ENCODE data around the gene LYL1.

Gene LYL1

DNA sequence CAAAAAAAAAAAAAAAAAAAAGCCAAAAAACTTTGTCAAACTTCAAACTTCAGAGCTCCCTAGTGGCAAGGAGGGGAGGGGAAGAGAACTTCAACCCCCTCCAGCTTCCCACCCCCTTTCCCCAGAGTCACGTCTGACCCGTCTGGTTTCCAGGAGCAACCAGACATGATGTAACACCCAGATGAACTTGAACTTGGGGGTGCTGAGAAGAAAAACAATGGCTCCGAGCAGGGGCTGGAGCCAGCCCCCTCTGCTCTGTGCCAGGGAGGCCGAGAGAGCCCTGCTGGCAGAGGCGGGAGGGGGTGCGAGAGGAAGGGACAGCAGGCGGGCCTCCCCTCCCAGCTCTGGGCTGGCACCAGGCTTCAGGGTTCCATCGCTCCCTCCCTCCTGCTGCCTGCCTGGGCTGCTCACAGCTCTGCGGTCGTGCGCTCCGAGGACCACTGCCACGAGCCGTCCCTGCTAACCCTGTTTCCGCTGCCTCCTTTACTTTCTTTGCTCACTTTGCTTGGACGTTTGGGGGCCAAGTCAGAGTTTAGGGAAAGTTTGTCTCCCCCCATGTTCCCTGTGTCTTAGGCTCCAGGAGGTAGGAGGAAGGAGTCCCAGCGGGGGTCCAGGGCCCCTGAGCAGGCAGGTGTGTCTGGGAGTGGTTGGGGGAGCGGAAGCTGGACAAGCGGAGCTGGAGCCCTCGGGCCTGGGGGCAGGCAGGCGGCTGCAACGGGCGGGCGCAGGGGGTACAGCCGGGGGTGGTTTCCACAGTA is 11.1 kb downstream of the LYL1 start:
- no peak for DNase-seq

DNA sequence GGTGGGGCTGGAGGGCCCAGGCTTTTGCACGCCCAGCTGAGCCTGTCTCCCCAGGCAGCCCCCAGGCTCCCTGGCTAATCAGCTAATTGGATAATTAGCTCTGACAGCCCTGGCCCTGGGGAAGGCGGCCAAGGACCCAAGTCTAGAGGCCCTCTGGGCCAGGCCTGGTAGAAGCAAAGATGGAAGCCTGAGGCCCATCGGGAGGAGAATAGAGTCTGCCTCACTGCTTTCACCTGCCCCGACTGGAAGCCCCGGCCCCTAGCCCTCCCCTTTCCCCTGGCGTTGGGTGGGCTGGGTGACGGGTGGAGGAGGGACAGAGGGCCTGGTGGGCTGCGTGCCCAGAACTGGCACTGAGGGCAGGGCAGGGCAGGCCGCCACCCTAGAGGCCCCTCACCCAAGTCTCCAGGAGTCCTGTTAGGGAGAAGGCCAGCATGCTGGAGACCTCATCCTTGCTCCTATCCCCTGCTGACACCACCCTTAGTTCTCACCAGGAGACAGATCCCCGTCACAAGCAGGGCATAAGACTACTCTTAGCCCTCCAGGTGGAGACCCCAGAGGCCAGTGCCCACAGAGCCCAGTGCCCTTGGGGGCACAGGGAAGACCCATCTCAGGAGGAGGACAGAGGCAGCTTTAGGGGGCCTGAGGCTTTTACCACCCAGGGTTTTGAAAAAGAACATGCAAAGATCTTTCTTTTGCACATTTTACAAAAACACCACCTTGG is 12.0 kb downstream of the LYL1 start:
- DNase-seq = no peak

DNA sequence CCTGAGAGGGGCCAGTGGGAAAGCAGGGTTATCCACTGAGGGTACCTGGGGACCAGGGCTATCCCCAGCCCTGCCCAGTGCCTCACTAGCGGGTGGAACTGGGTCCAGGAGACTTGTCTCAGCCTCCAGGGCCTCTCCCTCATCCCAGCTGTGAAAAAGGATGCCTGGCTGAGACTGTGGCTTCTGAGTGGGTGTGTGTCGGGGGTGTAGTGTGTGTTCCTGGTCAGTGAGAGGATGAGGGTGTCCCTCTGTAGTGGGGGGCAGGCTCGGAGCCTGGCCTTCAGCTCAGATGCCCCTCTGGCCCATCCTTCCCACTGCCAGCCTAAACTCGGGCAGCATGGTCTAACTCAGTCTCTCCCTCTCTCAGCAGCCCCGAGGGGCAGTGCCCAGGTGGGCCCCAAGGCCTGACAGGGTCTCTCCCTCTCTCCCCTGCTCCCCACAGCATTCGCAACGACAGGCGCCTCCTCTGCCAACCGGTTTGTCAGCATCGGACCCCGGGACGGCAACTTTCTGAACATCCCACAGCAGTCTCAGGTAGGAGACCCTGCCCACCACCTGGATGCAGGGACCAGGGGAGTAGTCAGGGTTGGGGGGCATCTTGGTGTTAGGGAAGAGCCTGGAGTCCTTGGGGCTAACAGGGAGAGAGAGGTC is 12.7 kb downstream of the LYL1 start:
- no peak for DNase-seq

DNA sequence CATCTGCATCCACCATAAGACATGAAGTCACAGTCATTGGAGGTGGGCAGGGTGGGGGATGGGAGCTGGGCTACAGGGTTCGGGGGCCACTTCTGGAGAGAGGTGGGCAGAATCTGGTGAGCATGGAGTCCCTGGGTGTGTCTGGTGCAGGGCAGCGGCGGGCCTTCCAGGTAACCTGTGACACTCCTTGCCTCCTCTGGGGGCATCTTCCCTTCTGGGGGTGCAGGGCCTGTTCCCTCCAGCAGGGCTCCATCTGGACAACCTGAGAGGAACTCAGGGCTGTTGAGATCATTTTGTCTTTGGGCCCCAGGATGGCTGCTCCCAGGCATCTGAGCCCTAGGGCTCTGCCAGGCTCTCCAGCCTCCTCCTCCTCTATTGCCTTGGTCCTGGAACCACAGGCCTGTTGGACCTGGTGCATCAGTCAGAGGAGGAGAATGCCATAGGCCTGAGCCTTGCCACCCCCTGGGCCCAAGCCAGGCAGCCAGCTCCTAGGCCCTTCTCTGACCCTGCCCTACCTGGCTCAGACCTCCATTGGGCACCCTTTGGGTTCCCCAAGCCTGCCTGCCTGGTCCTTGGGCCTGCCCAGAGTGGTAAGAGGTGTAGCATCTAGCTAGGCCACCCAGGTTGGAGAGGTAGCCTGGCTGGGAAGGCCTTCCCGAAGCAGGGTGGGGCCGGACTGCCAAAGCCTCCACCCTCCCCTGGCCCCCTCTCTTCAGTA is 13.4 kb downstream of the LYL1 start:
- DNase-seq = no peak

DNA sequence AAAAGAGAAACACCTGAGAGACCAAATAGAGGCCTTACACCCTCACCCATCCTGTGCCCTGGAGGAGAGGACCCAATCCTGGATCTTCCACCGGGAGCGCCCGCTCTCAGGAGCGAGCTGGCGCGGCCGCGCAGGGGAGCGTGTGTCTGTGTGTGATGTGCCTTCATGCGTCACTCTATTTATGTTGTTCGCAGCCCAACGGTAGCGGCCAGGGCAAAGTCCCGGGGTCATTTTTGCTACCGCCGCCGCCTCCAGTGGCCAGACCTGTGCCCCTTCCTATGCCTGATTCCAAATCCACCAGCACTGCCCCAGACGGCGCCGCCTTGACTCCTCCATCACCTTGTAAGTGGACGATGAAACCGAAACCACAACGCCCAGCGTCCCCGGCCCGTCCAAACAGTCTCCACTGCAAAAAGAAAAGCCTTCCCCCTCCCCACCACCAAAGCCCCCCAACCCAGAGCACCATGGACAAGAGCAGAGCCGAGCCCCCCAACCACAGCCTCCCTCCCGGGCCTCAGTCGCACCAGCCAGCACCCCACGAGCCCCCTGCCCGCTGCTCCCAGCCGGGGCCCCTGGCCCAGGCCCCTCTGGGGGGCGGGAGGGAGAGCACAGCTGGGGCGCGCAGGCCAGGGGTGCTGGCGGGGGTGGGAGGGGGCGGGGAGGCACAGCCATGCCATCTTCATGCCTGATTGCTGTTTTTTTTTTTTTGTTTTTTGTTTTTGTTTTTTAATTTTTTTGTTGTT is 14.7 kb downstream of the LYL1 start:
- DNase-seq = no peak

DNA sequence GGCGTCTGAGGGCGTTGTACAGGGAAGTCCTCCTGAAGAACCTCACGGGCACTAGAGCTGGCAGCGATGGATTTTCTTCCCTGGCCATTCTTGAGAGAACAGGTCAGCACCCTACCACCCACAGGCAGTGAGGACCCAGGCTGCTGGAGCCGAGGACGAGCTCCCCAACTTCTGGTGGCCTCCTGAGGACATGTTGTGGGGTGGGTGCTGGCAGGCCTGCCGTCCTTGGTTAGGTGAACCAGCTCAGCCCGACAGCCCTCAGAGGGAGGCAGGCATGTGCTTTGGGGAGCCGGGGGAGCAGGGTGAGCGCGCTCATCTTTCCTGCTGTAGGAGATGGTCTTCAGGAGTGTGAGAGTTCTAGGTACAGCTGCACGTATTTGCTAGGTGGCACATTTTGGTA is 15.4 kb downstream of the LYL1 start:
- DNase-seq = no peak

DNA sequence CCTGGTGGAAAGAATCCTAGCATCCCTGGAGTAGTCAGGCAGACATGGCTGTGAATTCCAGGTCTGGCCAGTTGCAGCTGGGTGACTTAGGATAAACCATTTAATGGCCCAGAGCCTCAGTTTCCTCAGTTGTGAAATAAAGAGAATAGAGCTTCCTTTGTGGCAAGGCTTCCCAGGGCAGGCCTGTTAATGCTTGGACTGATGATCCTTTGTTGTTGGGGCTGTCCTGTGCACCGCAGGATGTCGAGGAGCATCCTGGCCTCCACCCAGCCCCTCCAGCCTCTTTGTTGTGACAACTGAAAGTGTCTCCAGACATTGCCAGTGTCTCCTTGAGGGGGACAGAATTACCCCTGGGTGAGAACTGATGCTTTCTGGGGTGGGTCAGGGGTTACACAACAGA is 16.3 kb downstream of the LYL1 start:
- no peak for DNase-seq

DNA sequence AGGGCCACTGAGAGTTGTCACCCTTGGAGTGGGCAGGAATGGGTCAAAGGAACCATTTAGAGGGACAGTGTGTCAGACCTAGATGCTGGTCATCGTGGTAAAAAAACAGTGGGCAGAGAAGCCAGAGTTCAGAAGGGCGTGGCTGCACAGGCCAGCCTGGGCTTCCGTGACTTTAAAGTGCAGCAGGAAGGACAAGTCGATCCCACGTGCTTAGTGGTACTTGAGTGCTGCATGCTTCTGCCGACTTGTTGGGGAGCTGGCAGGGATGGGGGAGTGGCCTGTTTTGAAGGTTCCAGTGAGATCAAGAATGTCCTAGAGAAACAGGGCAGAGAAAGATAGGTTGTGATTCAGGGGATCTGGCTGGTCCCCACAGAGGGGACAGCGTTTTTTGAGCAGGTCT is 17.0 kb downstream of the LYL1 start:
- no peak for DNase-seq

DNA sequence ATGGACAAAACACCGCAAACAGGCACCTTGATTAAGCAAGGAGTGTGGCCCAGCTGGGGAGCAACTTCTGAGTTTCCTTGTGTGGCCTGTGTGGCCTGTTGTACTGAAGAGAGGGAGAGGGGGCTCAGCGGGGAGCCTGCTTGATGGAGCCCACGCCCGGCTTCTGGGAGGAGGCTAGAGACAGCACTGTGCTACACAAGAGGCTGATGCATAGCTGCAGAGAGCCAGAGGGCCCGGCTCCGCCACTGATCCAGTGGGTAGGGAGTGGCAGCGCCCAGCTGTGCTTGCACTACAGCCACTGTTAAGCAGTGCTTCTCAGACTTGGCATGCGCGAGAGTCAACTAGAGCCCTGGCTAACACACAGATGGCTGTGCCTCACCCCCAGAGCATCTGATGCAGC is 19.0 kb downstream of the LYL1 start:
- no peak for DNase-seq

DNA sequence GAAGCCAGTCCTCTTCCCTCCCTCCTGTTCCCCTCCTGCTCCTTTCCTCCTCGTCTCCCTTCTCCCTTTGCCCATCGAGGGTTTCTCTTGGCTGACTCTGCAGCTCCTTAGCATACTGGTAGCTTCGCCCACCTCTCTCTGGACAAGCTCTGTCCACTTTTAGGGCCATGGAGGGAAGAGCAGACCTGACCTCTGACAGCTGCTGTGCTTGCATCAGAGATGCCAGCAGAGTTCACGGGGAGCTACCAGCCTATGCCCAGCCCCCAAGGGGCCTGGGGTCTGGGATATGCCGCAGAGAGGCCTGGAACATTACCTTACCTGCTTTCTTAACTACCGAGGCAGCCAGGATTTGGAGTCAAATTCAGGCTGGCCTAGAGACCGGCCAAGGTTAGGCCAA is 19.7 kb downstream of the LYL1 start:
- no peak for DNase-seq

DNA sequence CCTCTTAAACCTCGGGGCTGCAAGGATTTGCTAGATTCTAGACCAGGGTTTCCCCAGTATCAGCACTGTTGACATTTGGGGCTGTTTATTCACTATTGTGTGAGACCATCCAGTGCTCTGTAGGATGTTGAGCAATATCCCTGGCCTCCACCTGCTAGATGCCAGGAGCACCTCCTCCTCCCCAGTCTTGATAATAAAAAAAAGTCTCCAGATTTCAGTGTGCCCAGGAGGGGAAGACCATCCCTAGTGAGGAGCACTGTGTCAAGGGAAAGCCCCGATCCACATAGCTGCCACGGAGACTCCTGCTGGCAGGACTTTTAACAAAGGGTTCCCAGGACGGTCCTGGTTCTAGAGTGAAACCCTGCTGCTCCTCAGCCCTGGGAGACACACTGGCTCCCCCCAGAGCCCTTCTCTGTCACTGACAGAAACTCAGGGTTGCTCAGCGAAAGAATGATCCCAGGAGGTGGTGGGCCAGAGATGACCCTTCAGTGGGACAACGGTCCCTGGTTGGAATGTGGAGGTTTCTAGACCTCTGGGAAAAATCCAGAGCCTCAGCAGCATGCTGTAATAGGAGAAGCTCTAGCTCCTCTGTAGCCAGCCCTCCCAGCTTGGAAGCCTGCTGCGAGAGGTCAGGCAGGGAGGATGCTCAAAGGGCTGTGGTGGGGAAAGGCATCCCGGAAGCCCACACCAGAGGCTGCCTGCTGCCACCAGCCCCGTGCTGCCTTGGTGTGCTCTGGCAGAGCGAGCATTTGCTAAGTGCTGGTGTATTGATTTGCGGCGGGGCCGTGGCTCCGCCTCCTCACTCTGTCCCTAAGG is 20.3 kb downstream of the LYL1 start:
- no peak for DNase-seq

DNA sequence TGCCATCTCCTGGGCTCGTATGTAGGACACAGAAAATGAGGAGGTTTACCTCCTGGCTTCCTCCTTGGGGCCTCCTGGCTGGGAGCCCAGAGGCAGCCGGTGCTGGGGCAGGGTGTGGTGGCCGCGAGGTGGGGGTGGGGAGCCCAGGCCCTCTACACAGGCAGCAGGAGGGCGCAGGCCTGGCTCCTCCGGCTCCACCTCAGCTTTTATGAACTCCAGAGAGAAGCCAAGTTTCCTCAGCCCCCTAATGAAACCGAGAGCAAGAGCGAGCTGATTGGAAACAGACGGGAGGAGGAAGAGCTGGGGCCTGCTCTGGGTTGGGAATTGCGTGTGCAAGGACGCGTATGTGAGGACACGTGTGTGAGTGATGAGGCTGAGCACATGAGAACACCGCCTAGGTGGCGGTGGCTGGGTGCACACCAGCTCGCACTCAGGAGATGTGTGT is 23.1 kb downstream of the LYL1 start:
- DNase-seq = no peak

DNA sequence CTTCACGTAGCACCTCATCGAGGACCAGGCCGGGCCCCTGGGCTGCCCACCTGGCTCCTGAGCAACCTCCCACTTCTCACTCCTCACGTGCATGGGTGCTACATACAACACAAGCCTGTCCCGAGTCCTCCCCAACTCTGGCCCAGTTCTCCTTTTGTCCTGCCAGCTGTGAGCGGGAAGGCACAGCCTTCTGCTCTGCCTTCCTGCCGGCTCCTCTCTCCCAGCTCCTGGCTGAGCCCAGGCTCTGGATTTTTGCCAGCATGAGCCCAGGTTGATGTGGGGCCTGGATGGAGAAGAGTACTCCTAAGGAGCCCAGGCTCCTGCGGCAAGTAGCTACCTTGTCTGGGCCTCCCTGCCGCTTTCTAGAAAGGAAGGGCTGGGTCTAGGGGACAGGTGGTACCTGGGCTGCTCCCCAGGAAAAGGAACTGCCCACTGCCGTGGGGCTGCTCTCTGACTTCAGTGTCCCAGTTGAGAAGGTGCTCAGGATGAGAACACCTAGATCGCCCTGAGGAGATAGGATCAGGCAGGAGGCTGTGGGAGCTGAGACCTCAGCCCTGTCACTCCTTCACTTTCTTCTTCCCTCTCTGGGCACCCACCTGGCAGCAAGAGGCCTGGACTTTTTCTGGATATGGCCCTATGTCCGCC is 23.6 kb downstream of the LYL1 start:
- no peak for DNase-seq

DNA sequence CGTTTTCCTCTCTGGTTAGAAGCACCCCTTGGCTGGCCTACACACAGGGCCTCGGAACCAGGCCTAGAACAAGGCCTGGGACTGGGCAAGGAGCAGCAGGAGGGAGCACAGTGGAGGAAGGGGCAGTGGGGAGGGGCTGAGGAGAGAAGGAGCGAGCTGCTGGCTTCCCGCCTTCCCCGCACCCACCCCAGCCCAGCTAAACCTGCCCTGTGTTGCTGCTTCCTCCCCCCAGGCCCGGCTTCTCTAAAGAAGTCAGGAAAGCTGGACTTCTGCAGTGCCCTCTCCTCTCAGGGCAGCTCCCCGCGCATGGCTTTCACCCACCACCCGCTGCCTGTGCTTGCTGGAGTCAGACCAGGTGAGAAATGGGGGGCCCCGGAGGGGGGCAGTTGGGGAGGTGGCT is 24.3 kb downstream of the LYL1 start:
- DNase-seq = no peak

DNA sequence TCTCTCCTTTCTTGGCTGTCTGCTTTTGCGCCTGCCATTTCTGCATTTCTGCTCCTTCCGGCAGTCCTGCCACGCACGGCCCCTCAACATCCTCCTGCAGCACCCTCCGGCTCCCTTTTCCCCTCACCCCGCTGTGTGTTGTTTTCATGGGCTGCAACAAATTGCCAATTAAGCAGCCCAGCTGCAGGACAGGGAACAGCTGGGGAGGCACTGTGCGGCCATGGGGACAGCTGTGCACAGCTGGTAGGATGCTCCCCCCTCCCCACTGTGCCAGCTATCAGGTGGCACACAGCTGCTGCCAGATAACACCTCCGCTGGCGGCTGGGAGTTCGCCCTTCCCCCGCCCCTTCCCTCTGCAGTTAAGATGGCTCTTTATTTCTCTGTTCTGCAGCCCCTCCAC is 25.4 kb downstream of the LYL1 start:
- DNase-seq = no peak

DNA sequence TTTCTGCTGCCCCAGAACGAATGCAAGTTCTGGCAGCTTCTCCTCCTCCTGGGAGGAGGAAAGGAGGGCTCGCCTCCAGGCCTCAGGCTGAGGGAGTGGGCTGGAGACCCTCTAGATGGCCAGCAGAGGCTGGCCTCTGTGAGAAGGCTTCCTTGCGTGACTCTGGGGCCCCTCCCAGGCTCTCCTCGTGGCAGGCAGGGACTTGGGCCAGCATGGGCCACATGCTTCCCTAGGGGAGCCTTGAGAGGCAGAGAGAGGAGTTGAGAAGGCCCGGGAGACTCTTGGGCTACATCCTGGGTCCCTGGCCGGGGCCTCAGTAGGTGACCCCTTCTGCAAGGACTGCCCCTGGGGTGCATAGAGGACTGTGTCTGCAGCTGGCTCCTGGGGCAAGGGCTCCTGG is 25.9 kb downstream of the LYL1 start:
- DNase-seq = no peak

DNA sequence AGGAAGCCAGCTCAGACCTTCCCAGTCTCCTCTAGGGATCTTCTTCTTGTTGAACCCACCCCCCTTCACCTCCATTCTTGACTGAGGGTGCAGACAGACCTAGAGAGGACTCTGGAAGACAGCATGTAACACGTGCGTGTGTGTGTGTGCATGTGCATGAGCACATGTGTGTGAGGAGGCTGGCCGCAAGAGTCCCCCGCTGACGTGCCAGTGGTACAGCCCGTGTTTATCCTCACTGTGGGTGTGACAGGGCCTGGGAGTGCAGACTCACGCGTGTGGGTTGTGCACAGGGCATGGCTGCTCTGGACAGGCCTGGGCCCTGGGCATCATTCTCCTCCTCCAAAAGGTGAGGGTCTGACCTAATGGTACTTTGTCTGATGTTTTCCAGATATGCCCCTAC is 26.3 kb downstream of the LYL1 start:
- no peak for DNase-seq

DNA sequence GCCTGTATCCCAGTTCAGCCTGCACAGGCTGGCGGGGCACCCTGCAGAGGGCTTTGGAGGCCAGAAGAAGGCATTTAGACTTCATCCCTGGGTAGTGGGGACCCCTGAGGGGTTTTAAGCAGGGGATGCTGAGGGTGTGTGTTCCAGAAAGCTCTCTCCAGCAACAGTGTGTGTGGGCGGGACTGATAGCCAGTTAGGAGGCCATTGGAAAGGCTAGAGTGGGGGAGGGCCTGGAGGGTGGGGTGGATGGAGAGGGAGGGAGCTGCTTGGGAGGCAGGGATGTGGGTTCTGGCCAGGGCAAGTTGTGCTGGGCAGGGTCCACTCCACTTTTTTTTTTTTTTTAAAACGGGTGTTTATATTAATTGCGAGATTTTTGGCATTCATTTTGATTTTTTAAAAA is 28.3 kb downstream of the LYL1 start:
- DNase-seq = no peak

DNA sequence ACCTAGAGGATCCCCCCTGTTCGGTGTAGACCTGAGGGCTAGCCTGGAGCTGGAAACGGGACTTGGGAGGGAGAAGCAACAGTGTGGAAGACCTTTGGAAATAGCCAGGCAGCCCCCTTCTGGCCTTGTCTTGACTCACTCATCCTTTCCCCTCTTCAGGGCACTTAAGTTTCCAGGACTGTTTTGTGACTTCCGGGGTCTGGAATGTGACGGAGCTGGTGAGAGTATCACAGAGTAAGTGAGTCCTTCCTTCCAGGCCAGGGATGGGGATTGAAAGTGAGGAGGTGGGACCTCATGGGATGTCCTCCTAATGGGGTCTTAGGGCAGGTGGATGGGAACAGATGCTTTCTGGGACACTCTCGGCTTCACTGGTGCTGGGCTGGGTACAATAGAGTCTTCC is 29.4 kb downstream of the LYL1 start:
- DNase-seq = no peak

DNA sequence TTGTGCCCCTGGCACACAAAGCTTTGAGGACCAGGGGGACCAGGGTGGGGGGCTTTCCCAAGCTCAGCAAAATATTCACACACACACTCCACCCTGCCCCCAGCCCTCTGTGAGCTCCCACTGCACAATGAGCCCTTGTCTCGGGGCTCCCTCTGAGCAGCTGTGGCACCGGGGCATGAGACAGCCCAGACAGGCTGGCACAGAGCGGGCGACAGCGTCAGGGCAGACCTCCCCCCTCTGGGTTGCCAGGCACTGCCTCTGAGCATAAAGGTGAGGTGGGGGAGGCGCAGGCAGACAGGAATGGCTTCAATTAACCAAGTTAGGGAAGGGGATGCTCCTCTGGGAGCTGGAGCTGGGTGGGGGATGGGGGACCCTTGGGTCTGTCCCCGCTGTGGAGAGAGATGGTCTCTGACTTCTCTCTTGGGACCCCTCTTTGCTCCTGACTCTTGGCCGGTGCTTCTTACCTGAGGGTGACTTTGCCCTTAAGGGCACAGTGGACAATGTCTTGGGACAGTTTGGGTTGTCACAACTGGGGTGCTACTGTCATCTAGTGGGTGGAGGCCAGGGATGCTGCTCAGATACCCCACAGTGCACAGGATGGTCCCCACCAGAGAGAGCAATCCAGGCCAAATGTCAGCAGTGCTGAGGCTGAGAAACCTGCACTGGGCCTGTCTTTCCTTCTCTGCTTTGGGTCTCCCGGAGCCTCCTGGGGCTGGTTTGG is 30.3 kb downstream of the LYL1 start:
- no peak for DNase-seq
